Pancreas (tissue), 10 donors: Measurements from ENCODE around the gene MED14. TPM values are rescaled to one million over a fixed set of nuclear protein-coding genes. Genes with fewer than 3 reads are reported as not detected.
A peak's percentile ranks its signal among the peaks of the same experiment; 100 is the strongest.
"Not testable (repeated sequence)": the region's sequence is repeated elsewhere in the genome, so short reads cannot be mapped to it uniquely, and the experiment has no call there.

Experiments used
- ATAC-seq, 4 donors: fragments of 200-7000 bp; cut with Tn5 transposase; one replicate each; pipeline versions ENCODE4 v1.8.0 to v1.9.1; 2020; ENCODE audit warnings: mild to moderate bottlenecking in 4 of 4, moderate library complexity in 4 of 4
- DNase-seq, 6 donors: peaks; one replicate each; pipeline ENCODE4 v3.0.0-alpha.2; 2020
- FAIRE-seq: peaks from 2 replicates; lab custom pipeline; 2012; peaks lifted over from hg19 to GRCh38; lab: Jason Lieb, UNC
- H3K27ac ChIP-seq, 4 donors: fragments of 200-600 bp; sonication (generic); 1 replicate in 3 of 4; 2 replicates in 1 of 4; pipeline versions ENCODE4 v1.5.0 to v1.8.0; 2020
- H3K27me3 ChIP-seq, 4 donors: fragments of 200-600 bp; one replicate each; pipeline ENCODE4 v1.8.0; 2021
- H3K36me3 ChIP-seq, 3 donors: fragments of 200-600 bp; sonication (generic) in 1 of 3; one replicate each; pipeline versions ENCODE4 v1.5.0 to v1.8.0; 2020 to 2021
- H3K4me1 ChIP-seq, 3 donors: fragments of 200-600 bp; one replicate each; pipeline ENCODE4 v1.8.0; 2021
- H3K4me3 ChIP-seq, 4 donors: fragments of 200-600 bp; sonication (generic) in 2 of 4; one replicate each; pipeline versions ENCODE4 v1.5.0 to v1.8.0; 2020 to 2021
- H3K9me3 ChIP-seq, 4 donors: fragments of 200-600 bp; one replicate each; pipeline ENCODE4 v1.8.0; 2021
- WGBS, 2 donors: extraction: QIAGEN DNeasy Blood & Tissue Kit; methylation state at CpG; one replicate each; pipeline ENCODE4 v1.1.7; 2013; 5-methylcytosine and 5-hydroxymethylcytosine counted together
- intact Hi-C, 3 donors: fragments of 100-400 bp; cut with DNase I; formaldehyde crosslinking; loops; one replicate each; pipeline versions ENCODE4 v1.11.1 to v1.14.2; 2022
- polyA plus RNA-seq, 2 donors: library from polyadenylated mRNA; stranded (reverse); fragments of 200-250 nt; gene quantifications; one replicate each; pipeline ENCODE4 v1.2.3, GENCODE V29; 2013
- total RNA-seq, 6 donors: library from RNA; stranded (reverse); fragmentation: NEBNext Ultra II Directional in 4 of 6; extraction: Animal tissue kit (Norgen Biotek cat#: 25700) in 4 of 6; gene quantifications; one replicate each; pipeline versions ENCODE4 v1.2.1 to v1.2.4, GENCODE V29; 2021 to 2023
- TF ChIP-seq, protein P1 (sequence below), 4 donors: fragments of 200-600 bp; sonication (generic) in 3 of 4; IDR thresholded peaks; one replicate each; pipeline versions ENCODE4 v1.5.0 to v1.8.0; 2021; ENCODE audit warnings: antibody characterized with exemption in 4 of 4
- donor health status: healthy with polysubstance abuse.
- donor health status: DM: no; HTN: no; CAD: no; lungs with moderate emphysema.
- donor health status: DM: no; HTN: no; CAD: no.
- donor health status: control.
- donor health status: control.
- donor health status: Bipolar disorder and iron deficiency.
- donor health status: DM: yes; HTN: yes; CAD: no.
- donor health status: DM: no; HTN: no; CAD: no.
- donor health status: DM: no; HTN: no; CAD: no.
- donor health status: DM: yes; HTN: yes; CAD: no.

Gene MED14
- total and polyA plus RNA-seq, 8 donors: 7.6 to 27.9 (median 16.3) TPM

DNA sequence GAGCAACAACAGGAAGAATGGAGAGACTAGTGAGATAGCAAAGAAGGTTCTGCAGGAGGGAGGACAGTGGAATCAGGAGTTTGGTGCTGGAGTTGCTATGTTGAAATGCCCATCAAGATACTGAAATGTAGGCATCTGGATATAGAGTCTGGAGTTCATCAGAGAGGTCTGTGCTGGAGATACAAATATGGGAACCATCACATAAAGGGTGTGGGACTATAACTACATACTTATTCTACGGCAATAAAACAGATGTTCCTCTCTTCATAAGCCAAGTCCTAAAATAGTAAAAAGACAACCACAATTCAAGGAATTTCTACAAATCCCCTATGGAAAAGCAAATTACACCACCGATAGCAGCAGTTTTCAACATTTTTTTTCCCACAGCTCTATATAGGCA lies 1.6 kb downstream of the MED14 start:
- Histone ChIP-seq H3K4me3 (peak overlapping the region in 1 of 4 donors; percentile 64), H3K27me3 (no peaks in the 10 kb centered on the region), H3K36me3 (no peaks in the 10 kb centered on the region), H3K4me1 (peaks cover 0 to 9% (median 4%) of the 10 kb centered on the region in 3 donors), H3K27ac (no peak overlapping the region), H3K9me3 (no peaks in the 10 kb centered on the region)
- TF ChIP-seq, protein P1, sequence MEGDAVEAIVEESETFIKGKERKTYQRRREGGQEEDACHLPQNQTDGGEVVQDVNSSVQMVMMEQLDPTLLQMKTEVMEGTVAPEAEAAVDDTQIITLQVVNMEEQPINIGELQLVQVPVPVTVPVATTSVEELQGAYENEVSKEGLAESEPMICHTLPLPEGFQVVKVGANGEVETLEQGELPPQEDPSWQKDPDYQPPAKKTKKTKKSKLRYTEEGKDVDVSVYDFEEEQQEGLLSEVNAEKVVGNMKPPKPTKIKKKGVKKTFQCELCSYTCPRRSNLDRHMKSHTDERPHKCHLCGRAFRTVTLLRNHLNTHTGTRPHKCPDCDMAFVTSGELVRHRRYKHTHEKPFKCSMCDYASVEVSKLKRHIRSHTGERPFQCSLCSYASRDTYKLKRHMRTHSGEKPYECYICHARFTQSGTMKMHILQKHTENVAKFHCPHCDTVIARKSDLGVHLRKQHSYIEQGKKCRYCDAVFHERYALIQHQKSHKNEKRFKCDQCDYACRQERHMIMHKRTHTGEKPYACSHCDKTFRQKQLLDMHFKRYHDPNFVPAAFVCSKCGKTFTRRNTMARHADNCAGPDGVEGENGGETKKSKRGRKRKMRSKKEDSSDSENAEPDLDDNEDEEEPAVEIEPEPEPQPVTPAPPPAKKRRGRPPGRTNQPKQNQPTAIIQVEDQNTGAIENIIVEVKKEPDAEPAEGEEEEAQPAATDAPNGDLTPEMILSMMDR (IDR thresholded peaks at IDR 0.05): no peak
- ATAC-seq (no peak), DNase-seq (no peak), FAIRE-seq (peak; percentile 64)
- 18 to 64% methylated on average over 2 of the region's 2 CpGs for WGBS, 2 donors
- intact Hi-C loops: no loop called here

GRCh38 chrX:40732499-40732898 lies 2.8 kb downstream of the MED14 start:
- H3K4me1 ChIP-seq, H3K36me3 ChIP-seq, intact Hi-C loops, DNase-seq, H3K4me3 ChIP-seq, H3K27me3 ChIP-seq, H3K27ac ChIP-seq, ATAC-seq, H3K9me3 ChIP-seq, FAIRE-seq: not testable (repeated sequence)
- 97 to 100% methylated on average over 5 of the region's 5 CpGs for WGBS, 2 donors

DNA sequence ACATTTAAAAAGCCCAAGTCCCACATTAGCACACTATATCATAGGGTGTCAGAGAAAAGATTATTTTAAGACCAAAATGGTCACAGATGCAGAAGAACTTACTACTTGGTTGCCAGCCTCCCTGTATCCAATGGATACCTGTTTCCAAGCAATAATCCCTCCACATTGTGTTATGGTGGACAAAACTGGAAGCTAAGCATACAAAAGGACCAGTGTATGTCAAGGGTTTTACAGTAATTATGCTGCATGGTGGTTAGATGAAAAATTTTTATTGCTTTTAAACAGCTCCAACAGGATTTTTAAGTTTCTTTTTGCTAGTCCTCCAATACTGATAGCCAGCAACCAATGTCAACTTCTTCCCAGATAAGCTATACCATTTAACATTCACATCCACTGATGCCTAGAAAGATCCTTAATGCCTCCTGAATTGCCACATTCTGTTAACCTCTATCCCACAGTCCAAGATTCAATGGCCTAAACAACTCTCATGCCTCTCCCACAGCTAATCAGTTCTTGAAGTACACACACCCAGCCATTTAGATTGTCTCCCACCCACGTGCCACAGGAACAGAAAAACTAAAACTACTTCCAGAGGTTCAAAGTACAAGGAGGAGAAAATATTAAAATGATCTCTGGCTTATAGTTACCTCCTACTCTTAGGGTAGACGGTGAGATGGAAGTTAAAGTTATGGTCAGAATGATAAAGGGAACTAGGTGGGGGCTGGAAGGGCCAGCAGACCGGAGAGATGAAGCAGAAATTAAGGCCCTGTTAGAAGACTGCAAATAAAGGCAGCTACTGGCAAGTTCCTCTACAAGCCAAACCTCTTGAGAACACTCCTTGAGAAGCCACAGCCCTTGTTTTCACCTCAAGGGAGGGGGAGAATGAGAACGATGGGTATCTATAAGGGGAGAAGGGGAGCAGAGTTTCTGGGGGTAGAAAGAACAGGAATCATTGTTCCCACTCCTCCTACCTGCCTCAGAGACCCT lies 5.5 kb downstream of the MED14 start:
- Histone ChIP-seq H3K27me3 (no peaks in the 10 kb centered on the region), H3K36me3 (no peaks in the 10 kb centered on the region), H3K9me3 (no peaks in the 10 kb centered on the region), H3K4me3 (no peak overlapping the region), H3K27ac (no peak overlapping the region), H3K4me1 (peaks cover 0 to 9% (median 4%) of the 10 kb centered on the region in 3 donors)
- TF ChIP-seq, protein P1 (IDR thresholded peaks at IDR 0.05): no peak
- FAIRE-seq: peak; percentile 95
- 30 to 56% methylated on average over 4 of the region's 4 CpGs for WGBS, 2 donors
- intact Hi-C loops: no loop called here
- no peak for DNase-seq
- peak in 1 of 4 donors; percentile 41 for ATAC-seq

DNA sequence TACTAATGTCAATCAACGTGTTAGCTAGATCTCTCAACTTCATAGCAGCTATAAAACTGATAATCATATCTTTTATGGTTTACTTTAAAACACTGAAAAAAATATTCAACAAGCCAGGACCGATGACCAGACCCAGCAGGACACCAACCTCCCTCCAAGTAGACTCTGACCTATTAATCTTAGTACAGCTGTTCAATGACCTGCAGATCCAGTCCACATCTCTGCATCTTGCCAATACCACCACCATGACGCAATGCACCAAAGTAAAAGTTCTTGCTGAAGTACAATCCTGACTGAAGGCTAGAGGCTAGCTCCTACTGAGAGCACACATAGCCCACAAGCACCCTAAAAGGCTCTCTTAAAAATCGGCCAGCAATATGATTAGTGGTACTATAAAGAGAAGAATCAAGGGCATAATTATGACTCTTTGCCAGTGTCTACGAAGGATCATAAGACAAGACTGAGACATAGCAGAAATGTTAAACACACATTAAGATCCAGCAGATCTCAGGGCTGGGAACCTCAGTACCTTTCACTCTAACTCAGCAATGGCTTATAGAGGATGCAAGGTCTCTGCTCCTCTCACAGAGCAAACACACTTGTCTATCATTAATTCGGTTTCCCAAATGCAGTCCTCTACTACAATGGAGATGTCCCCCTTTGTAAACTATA lies 7.6 kb downstream of the MED14 start:
- H3K4me3 ChIP-seq: no peak overlapping the region
- no peak overlapping the region for H3K27ac ChIP-seq
- WGBS, 2 donors: 58 to 77% methylated on average over 6 of the region's 6 CpGs
- peaks cover 0 to 4% (median 0%) of the 10 kb centered on the region in 3 donors for H3K4me1 ChIP-seq
- H3K36me3 ChIP-seq: no peaks in the 10 kb centered on the region
- intact Hi-C loops: no loop called here
- no peak for FAIRE-seq
- TF ChIP-seq, protein P1 (IDR thresholded peaks at IDR 0.05): no peak
- no peak for DNase-seq
- H3K27me3 ChIP-seq: no peaks in the 10 kb centered on the region
- ATAC-seq: no peak
- no peaks in the 10 kb centered on the region for H3K9me3 ChIP-seq

DNA sequence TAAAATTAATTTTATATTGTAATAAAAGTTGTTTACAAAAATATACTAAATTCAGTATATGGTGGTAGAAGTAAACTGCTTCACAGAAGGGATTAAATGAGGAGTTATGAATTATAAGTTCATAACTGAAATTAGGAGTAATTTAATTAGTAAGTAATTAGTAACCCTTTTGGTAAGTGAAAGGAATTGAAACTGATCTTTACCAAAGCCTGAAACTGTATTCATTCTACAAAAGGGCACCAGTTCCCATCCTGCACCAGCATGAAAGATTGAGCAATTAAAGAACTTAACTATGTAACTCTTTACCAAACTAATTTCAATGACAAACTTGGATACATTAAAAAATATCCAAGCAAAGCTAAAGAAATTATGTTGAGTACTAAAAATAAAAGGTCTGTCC lies 8.2 kb downstream of the MED14 start:
- intact Hi-C loops: no loop called here
- ATAC-seq (no peak), FAIRE-seq (peak; percentile 85), DNase-seq (no peak)
- H3K36me3 ChIP-seq: no peaks in the 10 kb centered on the region
- H3K9me3 ChIP-seq: no peaks in the 10 kb centered on the region
- no peaks in the 10 kb centered on the region for H3K27me3 ChIP-seq
- peaks cover 0 to 4% (median 0%) of the 10 kb centered on the region in 3 donors for H3K4me1 ChIP-seq
- no peak overlapping the region for H3K27ac ChIP-seq
- TF ChIP-seq, protein P1 (IDR thresholded peaks at IDR 0.05): no peak
- H3K4me3 ChIP-seq: no peak overlapping the region
